Keratinocyte (primary cell): ENCODE data around the gene GJC3.

Experiments
- CTCF ChIP-seq, 3 experiments: IDR thresholded peaks in 1 of 3; conservative IDR thresholded peaks in 1 of 3; optimal IDR thresholded peaks in 1 of 3; 2 replicates in 2 of 3; 3 replicates in 1 of 3; pipeline versions ENCODE3 to v1.5.1; 2011; ENCODE audit warnings: low read length in 3 of 3, mild to moderate bottlenecking in 3 of 3, moderate library complexity in 2 of 3, control low read depth in 1 of 3, inconsistent platforms in 1 of 3; ENCODE audit not compliant: insufficient read depth in 2 of 3; ENCODE audit errors: extremely low read depth in 1 of 3
- EZH2 ChIP-seq: IDR thresholded peaks from one replicate; pipeline ENCODE4 v1.6.1; 2012; ENCODE audit warnings: inconsistent platforms, mild to moderate bottlenecking, low read length, moderate library complexity

GRCh38 chr7:99881370-99881769 lies 48.0 kb downstream of the GJC3 start:
- no peak for TF ChIP-seq EZH2
- no peak for TF ChIP-seq CTCF (optimal IDR thresholded peaks at IDR 0.05 in 1 of 3, IDR thresholded peaks at IDR 0.05 in 1 of 3, conservative IDR thresholded peaks at IDR 0.05 in 1 of 3; ENCODE audit: extremely low read depth in 1 of 3, insufficient read depth in 2 of 3, low read length in 3 of 3)
